ENCODE measurements around the gene XYLT2.

- TF ChIP-seq, protein P1, sequence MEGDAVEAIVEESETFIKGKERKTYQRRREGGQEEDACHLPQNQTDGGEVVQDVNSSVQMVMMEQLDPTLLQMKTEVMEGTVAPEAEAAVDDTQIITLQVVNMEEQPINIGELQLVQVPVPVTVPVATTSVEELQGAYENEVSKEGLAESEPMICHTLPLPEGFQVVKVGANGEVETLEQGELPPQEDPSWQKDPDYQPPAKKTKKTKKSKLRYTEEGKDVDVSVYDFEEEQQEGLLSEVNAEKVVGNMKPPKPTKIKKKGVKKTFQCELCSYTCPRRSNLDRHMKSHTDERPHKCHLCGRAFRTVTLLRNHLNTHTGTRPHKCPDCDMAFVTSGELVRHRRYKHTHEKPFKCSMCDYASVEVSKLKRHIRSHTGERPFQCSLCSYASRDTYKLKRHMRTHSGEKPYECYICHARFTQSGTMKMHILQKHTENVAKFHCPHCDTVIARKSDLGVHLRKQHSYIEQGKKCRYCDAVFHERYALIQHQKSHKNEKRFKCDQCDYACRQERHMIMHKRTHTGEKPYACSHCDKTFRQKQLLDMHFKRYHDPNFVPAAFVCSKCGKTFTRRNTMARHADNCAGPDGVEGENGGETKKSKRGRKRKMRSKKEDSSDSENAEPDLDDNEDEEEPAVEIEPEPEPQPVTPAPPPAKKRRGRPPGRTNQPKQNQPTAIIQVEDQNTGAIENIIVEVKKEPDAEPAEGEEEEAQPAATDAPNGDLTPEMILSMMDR (conservative IDR thresholded peaks at IDR 0.05; ENCODE audit: low read length): no peak
- TF ChIP-seq EZH2phosphoT487 (IDR thresholded peaks at IDR 0.05; ENCODE audit: borderline replicate concordance, low read depth, low read length): no peak
These were observed 19.9 kb downstream of the XYLT2 start for GRCh38 chr17:50365649-50366393.

Measured in OCI-LY7 (cell line).